ENCODE results near the gene SPATA18. TPM values are rescaled to one million over a fixed set of nuclear protein-coding genes. Genes with fewer than 3 reads are reported as not detected.

Gene SPATA18
- total RNA-seq, 1 donor from 2014 or later = 17.0 TPM

- no peaks in the 10 kb centered on the region for H3K4me1 Mint-ChIP-seq (ENCODE audit: unreplicated experiment)
- H3K27me3 Mint-ChIP-seq = no peaks in the 10 kb centered on the region
- H3K27ac Mint-ChIP-seq = no peak overlapping the region
- H3K9me3 Mint-ChIP-seq = no peaks in the 10 kb centered on the region
- no peak overlapping the region for H3K4me3 Mint-ChIP-seq
- no peak for DNase-seq (ENCODE audit: extremely low spot score, unreplicated experiment)
- TF ChIP-seq CTCF (conservative IDR thresholded peaks at IDR 0.05) = no peak
- no peaks in the 10 kb centered on the region for H3K36me3 Mint-ChIP-seq
Observed at GRCh38 chr4:52144372-52144771, 93.3 kb downstream of the SPATA18 start.

Other genes with a start within 250 kb of the SPATA18 start
- gene DCUN1D4, start 208.2 kb upstream of the SPATA18 start, total RNA-seq (ENCODE audit: low replicate concordance) = 27.5 and 62.4 TPM in 2 replicates
- gene LRRC66, start 30.9 kb upstream of the SPATA18 start, total RNA-seq (ENCODE audit: low replicate concordance) = 1.1 and 3.3 TPM in 2 replicates
- 23.6 and 39.1 TPM in 2 replicates for gene SGCB, start 13.0 kb upstream of the SPATA18 start, total RNA-seq (ENCODE audit: low replicate concordance)

Measured in type B pancreatic cell (in vitro differentiated cells).